Transverse colon (tissue), 4 donors: ENCODE measurements around the gene GET4.

ENCODE experiments used
- CTCF ChIP-seq, 5 experiments: fragments of 200-600 bp in 3 of 5; fragments of 450-650 bp in 2 of 5; sonication (generic) in 3 of 5; IDR thresholded peaks; 1 replicate in 2 of 5; 2 replicates in 3 of 5; pipeline ENCODE4 v1.5.1; 2016 to 2017; ENCODE audit warnings: antibody characterized with exemption in 5 of 5, inconsistent platforms in 3 of 5, mild to moderate bottlenecking in 2 of 5, moderate library complexity in 1 of 5
- EP300 ChIP-seq: sonication (generic); formaldehyde crosslinking; IDR thresholded peaks from one replicate; pipeline ENCODE4 v1.6.1; 2017; ENCODE audit warnings: antibody characterized with exemption, low read depth
- POLR2A ChIP-seq: fragments of 450-650 bp; IDR thresholded peaks from one replicate; pipeline ENCODE4 v1.6.1; 2016; ENCODE audit warnings: antibody characterized with exemption, mild to moderate bottlenecking, moderate library complexity
- POLR2AphosphoS5 ChIP-seq, 3 donors: sonication (generic); formaldehyde crosslinking; IDR thresholded peaks; one replicate each; pipeline ENCODE4 v1.6.1; 2016; ENCODE audit warnings: antibody characterized with exemption in 3 of 3

DNA sequence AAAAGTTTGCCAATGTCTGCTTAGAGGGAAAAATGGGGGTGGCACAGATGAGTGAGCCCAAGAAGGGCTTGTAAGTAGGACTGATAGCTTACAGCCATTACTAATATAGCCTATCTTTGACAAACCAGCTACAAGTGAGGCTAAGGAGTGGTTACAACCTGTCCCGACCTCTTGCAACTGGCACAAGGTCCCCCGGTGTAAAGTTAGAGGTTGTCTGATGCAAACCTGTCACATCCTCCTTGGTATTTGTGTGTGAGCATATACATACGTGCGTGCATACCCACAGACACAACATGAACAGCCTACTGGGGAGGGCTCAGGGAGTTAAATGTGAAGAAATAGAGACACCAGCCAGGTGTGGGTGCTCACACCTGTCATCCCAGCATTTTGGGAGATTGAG, 63.5 kb downstream of the GET4 start:
- TF ChIP-seq POLR2AphosphoS5 (IDR thresholded peaks at IDR 0.05) (no peak), CTCF (IDR thresholded peaks at IDR 0.05) (no peak), POLR2A (no peak), EP300 (no peak)
